Effector memory CD8-positive, alpha-beta T cell (primary cell): Measurements from ENCODE around the gene KLHL22.

Experiments used
- ATAC-seq: fragments of 150-1000 bp; cut with Tn5 transposase; replicated peaks from 2 replicates; pipeline ENCODE4 v1.10.0; 2021; ENCODE audit warnings: mild to moderate bottlenecking, moderate library complexity
- DNase-seq, 3 experiments: peaks; one replicate each; pipeline ENCODE4 v3.0.0; 2021
- H3K27ac Mint-ChIP-seq, 2 donors: one replicate each; pipeline ENCODE4 v1.8.0; 2022; ENCODE audit warnings: mild to moderate bottlenecking in 2 of 2, mixed read lengths in 2 of 2, moderate library complexity in 2 of 2
- H3K27me3 Mint-ChIP-seq, 2 donors: one replicate each; pipeline ENCODE4 v1.8.0; 2022; ENCODE audit warnings: mixed read lengths in 2 of 2
- H3K36me3 Mint-ChIP-seq: one replicate; pipeline ENCODE4 v1.8.0; 2022; ENCODE audit warnings: mild to moderate bottlenecking, moderate library complexity, mixed read lengths; ENCODE audit not compliant: insufficient read depth
- H3K4me1 Mint-ChIP-seq, 2 donors: one replicate each; pipeline ENCODE4 v1.8.0; 2022; ENCODE audit warnings: low read depth in 2 of 2, mixed read lengths in 2 of 2
- H3K4me3 Mint-ChIP-seq, 2 donors: one replicate each; pipeline ENCODE4 v1.8.0; 2022; ENCODE audit warnings: mild to moderate bottlenecking in 2 of 2, mixed read lengths in 2 of 2, moderate library complexity in 2 of 2
- H3K9me3 Mint-ChIP-seq, 2 donors: one replicate each; pipeline ENCODE4 v1.8.0; 2022; ENCODE audit warnings: mixed read lengths in 2 of 2

Gene KLHL22

GRCh38 chr22:20438678-20439492, 56.7 kb downstream of the KLHL22 start:
- Mint-ChIP-seq H3K27ac (peak overlapping the region in 1 of 2 donors; percentile 36), H3K9me3 (no peaks in the 10 kb centered on the region), H3K27me3 (peaks cover 30 to 48% of the 10 kb centered on the region in 2 donors), H3K36me3 (peaks cover 6% of the 10 kb centered on the region), H3K4me1 (peaks cover 15 to 22% of the 10 kb centered on the region in 2 donors), H3K4me3 (peak overlapping the region; percentile 37 to 50)
- no peak for ATAC-seq
- DNase-seq, result no peak

GRCh38 chr22:20438427-20438677, 57.2 kb downstream of the KLHL22 start:
- Mint-ChIP-seq H3K27me3 (peaks cover 30 to 49% of the 10 kb centered on the region in 2 donors), H3K9me3 (no peaks in the 10 kb centered on the region), H3K27ac (peak overlapping the region in 1 of 2 donors; percentile 25), H3K4me1 (peaks cover 15 to 22% of the 10 kb centered on the region in 2 donors), H3K36me3 (peaks cover 4% of the 10 kb centered on the region), H3K4me3 (peak overlapping the region; percentile 37 to 50)
- ATAC-seq, result no peak
- DNase-seq, result no peak

GRCh38 chr22:20437613-20438426, 57.8 kb downstream of the KLHL22 start, which contains the start of gene SCARF2:
Gene SCARF2 (minus strand): TSS chr22:20437825. CDS start chr22:20437754, 71 bp downstream.
- H3K27me3 Mint-ChIP-seq, result peaks cover 30 to 54% of the 10 kb centered on the region in 2 donors
- H3K27ac Mint-ChIP-seq, result peak within 1 kb of the TSS in 1 of 2 donors; percentile 25
- ATAC-seq (peak; percentile 46), DNase-seq (no peak)
- H3K4me1 Mint-ChIP-seq, result peaks cover 15 to 22% of the 10 kb centered on the region in 2 donors
- H3K36me3 Mint-ChIP-seq, result peaks cover 4% of the 10 kb centered on the region
- no peaks in the 10 kb centered on the region for H3K9me3 Mint-ChIP-seq
- H3K4me3 Mint-ChIP-seq, result peak within 1 kb of the TSS; percentile 82 to 87

GRCh38 chr22:20436768-20437612, 58.6 kb downstream of the KLHL22 start:
- Mint-ChIP-seq H3K9me3 (no peaks in the 10 kb centered on the region), H3K4me3 (peak overlapping the region; percentile 82 to 87), H3K27me3 (peaks cover 30 to 62% of the 10 kb centered on the region in 2 donors), H3K27ac (no peak overlapping the region), H3K4me1 (peaks cover 15 to 23% of the 10 kb centered on the region in 2 donors), H3K36me3 (peaks cover 4% of the 10 kb centered on the region)
- ATAC-seq (peak; percentile 35), DNase-seq (peak in 2 of 3 experiments; percentile 19 to 26)

- Mint-ChIP-seq H3K36me3 (peaks cover 4% of the 10 kb centered on the region), H3K9me3 (no peaks in the 10 kb centered on the region), H3K27me3 (peaks cover 30 to 65% of the 10 kb centered on the region in 2 donors), H3K27ac (no peak overlapping the region), H3K4me1 (peaks cover 15 to 24% of the 10 kb centered on the region in 2 donors), H3K4me3 (peak overlapping the region; percentile 82 to 87)
- ATAC-seq (peak; percentile 40), DNase-seq (no peak)
These were observed 59.3 kb downstream of the KLHL22 start for GRCh38 chr22:20436307-20436767.

- Mint-ChIP-seq H3K27me3 (peaks cover 30 to 65% of the 10 kb centered on the region in 2 donors), H3K27ac (no peak overlapping the region), H3K36me3 (peaks cover 4% of the 10 kb centered on the region), H3K9me3 (no peaks in the 10 kb centered on the region), H3K4me3 (peak overlapping the region; percentile 33 to 60), H3K4me1 (peaks cover 15 to 24% of the 10 kb centered on the region in 2 donors)
- DNase-seq (no peak), ATAC-seq (no peak)
These were observed 59.9 kb downstream of the KLHL22 start for GRCh38 chr22:20435436-20436306.

GRCh38 chr22:20434773-20435172, 60.8 kb downstream of the KLHL22 start:
- DNase-seq (no peak), ATAC-seq (no peak)
- no peaks in the 10 kb centered on the region for H3K9me3 Mint-ChIP-seq
- peak overlapping the region in 1 of 2 donors; percentile 5 for H3K4me3 Mint-ChIP-seq
- H3K27ac Mint-ChIP-seq, result no peak overlapping the region
- peaks cover 30 to 65% of the 10 kb centered on the region in 2 donors for H3K27me3 Mint-ChIP-seq
- peaks cover 4% of the 10 kb centered on the region for H3K36me3 Mint-ChIP-seq
- peaks cover 15 to 27% of the 10 kb centered on the region in 2 donors for H3K4me1 Mint-ChIP-seq

- Mint-ChIP-seq H3K27ac (no peak overlapping the region), H3K4me1 (peaks cover 15 to 24% of the 10 kb centered on the region in 2 donors), H3K36me3 (peaks cover 4% of the 10 kb centered on the region), H3K4me3 (no peak overlapping the region), H3K9me3 (no peaks in the 10 kb centered on the region), H3K27me3 (peaks cover 30 to 66% of the 10 kb centered on the region in 2 donors)
- DNase-seq (no peak), ATAC-seq (no peak)
These were observed 61.3 kb downstream of the KLHL22 start for GRCh38 chr22:20434264-20434751.

GRCh38 chr22:20433686-20434241, 61.8 kb downstream of the KLHL22 start:
- Mint-ChIP-seq H3K4me1 (peaks cover 19 to 28% of the 10 kb centered on the region in 2 donors), H3K36me3 (peaks cover 7% of the 10 kb centered on the region), H3K4me3 (no peak overlapping the region), H3K27ac (no peak overlapping the region), H3K27me3 (peaks cover 30 to 66% of the 10 kb centered on the region in 2 donors), H3K9me3 (no peaks in the 10 kb centered on the region)
- ATAC-seq (no peak), DNase-seq (no peak)

GRCh38 chr22:20433191-20433590, 62.4 kb downstream of the KLHL22 start:
- Mint-ChIP-seq H3K27ac (no peak overlapping the region), H3K27me3 (peaks cover 26 to 63% of the 10 kb centered on the region in 2 donors), H3K4me1 (peaks cover 14 to 25% of the 10 kb centered on the region in 2 donors), H3K9me3 (no peaks in the 10 kb centered on the region), H3K4me3 (no peak overlapping the region), H3K36me3 (peaks cover 7% of the 10 kb centered on the region)
- ATAC-seq (no peak), DNase-seq (no peak)

- no peak for ATAC-seq
- peaks cover 8% of the 10 kb centered on the region for H3K36me3 Mint-ChIP-seq
- no peaks in the 10 kb centered on the region for H3K9me3 Mint-ChIP-seq
- no peak for DNase-seq
- H3K4me3 Mint-ChIP-seq, result peak overlapping the region; percentile 82 to 90
- peaks cover 23 to 59% of the 10 kb centered on the region in 2 donors for H3K27me3 Mint-ChIP-seq
- peak overlapping the region in 1 of 2 donors; percentile 82 for H3K27ac Mint-ChIP-seq
- peaks cover 12 to 24% of the 10 kb centered on the region in 2 donors for H3K4me1 Mint-ChIP-seq
These were observed 63.3 kb downstream of the KLHL22 start for GRCh38 chr22:20432244-20432686.
